ENCODE results near the gene KIAA1614. TPM values are rescaled to one million over a fixed set of nuclear protein-coding genes. Genes with fewer than 3 reads are reported as not detected.

KIAA1614 gene, protein sequence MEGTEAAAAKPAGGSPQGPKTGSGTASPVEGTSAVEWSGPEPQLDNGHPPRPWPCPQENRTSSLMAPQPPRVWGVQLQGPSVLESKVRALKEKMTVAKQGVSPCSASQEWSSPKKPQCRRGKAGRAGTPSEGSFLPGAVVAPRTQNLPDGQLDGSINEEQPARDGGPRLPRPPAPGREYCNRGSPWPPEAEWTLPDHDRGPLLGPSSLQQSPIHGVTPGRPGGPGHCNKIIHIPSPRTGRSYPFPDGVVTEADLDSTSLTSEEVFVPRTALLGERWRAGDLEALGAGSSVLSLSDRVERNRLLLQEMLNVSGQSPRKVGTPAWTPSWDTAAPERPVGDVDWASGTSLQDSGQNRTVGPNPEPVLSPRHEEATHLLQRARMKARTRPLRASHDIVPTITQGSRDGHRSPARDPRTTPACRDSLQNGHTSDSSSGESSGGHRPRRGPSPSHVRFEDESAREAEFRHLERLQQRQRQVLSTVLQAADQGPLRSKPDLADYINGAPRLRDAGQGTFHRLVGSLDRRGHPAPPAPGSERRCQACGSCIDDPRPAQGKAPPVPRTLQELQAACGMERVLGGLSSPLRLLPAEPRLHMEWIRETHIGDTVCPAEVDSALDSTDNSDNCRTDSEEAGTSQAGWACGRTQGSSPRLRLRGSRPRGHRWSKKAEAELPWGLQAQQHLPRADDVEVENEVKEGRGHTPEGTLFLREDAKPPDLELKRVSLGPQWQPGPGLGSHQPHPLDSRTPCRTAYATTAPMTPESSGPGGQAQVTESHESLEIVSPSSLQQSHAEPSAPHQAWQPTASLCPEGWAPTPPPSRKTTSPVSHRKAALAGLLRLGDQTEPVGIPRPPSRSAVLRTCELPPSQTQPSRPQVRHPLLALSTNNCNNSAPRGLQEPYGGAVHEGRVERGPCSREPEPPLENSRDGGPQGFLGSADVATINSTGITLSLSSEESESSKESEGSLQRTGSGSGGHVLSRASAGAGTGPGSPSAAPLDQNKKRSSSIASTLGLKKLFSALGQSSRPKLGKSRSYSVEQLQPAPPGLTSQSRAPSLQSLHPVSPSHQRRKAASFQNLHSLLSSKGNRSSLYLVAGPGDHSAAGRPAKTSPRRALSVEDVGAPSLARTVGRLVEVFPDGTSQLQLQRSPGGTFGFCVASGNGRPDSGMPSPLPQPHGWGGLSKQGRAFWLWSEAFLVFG
- 5.7 TPM for total RNA-seq

GRCh38 chr1:180912801-180913565, at the start of gene KIAA1614:
Gene KIAA1614, plus strand, starts transcription at chr1:180912897. Its CDS starts 347 bp downstream, at chr1:180913244.
- DNase-seq (ENCODE audit: low spot score in 2 of 2) = peak; percentile 64 to 71
- no peak for FAIRE-seq

DNA sequence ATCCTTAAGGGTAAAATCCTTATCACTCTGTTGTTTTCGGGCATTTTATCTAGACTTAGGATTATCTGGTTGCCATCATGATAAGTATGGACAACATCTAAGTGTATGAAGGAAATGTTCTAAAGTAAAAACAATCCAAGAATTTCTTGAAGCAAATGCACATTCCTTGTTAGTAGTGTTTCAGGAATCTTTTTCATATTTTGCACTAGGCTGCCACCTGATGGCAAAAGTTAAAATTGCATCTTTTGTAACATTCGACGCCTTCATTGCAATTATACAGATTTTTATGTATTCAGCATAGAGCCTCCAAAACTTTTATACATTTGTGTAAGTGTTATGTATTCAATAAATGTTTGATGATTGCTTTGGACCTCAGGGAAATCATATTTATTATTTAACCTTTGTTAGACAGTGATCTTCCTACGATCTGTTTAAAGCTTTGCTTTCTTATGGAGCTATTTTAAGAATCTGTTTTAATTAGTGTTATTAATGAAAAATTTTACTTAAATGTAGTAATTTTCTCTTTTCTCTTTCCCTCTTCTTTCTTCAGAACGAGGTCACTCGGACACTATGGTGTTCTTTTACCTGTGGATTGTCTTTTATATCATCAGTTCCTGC, 49.4 kb upstream of the KIAA1614 start:
- peak; percentile 13 to 24 for DNase-seq (ENCODE audit: low spot score in 2 of 2)

DNA sequence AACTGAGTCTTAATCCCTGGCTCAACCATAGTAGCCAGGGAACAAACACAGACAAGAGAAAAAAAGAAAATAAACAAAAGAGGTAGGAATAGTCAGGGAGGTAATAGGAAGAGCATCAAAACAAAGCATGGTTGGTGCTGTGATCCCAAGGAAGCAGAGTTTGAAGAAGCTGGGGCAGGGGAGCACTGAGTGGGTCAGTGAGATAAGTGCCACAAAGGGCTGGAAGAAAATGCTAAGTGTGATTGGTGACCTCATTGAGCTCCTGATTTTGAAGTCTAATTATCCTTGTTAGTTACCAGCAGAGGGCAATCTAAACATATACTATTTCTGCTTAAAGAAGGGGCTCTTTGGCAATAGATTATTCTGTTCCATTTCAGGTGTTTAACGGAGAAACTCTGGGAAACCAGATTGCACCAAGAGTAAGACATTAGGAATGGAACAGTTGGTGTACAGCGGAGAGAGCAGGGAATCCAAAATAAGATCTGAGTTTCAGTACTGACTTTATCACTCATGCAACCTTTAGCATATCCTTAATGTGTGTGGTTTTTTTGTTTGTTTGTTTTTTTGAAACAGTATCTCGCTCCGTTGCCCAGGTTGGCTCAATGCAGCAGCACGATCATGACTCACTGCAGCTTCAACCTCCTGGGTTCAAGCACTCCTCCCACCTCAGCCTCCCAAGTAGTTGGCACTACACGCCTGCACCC, 30.7 kb upstream of the KIAA1614 start:
- FAIRE-seq (peak; percentile 24), DNase-seq (ENCODE audit: low spot score in 2 of 2) (peak; percentile 46 to 48)

More for the DNA sequence above, 49.4 kb upstream of the KIAA1614 start:
- peak; percentile 93 for FAIRE-seq

DNA sequence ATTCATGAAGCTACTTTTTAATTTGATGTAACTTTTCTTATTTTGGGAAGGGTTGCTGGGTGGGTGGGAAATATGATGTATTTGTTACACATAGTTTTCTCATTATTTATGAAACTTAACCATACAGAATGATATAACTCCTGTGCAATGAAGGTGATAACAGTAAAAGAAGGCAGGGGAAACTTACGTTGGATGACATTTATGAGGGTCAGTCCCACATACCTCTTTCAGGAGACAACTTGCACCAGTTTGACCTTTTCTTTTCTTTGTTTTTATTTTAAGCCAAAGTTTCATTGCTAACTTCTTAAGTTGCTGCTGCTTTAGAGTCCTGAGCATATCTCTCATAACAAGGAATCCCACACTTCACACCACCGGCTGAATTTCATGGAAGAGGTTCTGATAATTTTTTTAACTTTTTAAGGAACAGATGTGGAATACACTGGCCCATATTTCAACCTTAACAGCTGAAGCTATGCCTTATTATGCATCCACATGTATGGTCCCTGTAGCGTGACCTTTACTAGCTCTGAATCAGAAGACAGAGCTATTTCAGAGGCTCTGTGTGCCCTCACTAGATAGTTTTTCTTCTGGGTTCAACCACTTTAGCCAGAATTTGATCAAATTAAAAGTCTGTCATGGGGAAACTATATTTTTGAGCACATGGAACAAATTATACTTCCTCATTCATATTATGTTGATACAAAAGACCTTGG, 28.0 kb upstream of the KIAA1614 start:
- no peak for FAIRE-seq
- no peak for DNase-seq (ENCODE audit: low spot score in 2 of 2)

- DNase-seq (ENCODE audit: low spot score in 2 of 2) (no peak), FAIRE-seq (no peak)
Observed at GRCh38 chr1:180886338-180886737, 26.4 kb upstream of the KIAA1614 start.

DNA sequence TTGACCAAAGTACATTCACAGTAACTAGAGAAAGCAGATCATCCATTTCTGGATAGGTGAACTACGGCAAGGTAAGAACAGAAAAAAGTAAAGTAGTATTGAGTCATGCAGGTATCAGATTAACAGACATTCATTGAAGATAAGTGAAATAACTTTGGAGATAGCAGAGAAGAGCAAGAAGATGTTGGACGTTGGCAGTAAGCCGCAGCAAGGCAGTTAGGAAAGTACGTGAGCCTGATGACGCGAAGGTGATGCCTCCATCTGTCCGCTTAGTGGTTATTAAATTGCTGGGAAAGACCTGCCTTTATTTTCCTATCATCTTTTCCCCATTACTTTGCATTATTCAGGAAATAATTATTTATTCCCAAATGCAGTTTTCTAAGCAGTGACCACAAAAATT, 24.9 kb upstream of the KIAA1614 start:
- DNase-seq (ENCODE audit: low spot score in 2 of 2) (no peak), FAIRE-seq (no peak)

GRCh38 chr1:180888870-180889269, 23.8 kb upstream of the KIAA1614 start:
- DNase-seq (ENCODE audit: low spot score in 2 of 2) (no peak), FAIRE-seq (no peak)

DNA sequence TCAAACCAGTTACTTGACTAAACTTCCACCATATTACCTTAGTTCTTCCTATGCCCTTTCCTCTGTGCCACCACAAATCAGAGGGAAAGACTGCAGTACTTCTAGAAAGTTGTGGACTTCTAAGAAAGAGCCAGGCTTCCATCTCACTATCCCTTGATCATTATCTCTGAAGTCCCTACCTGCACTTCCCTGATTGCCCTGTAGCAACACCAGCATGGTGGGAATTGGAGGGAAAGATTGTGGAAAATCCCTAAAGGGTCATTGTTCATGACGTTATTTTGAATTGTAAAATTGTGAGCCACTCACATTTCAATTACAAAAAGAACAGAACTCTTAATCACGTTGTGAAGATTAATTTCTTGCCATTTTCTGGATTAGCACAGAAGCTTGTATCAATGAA, 23.4 kb upstream of the KIAA1614 start:
- DNase-seq (ENCODE audit: low spot score in 2 of 2) (no peak), FAIRE-seq (no peak)

DNA sequence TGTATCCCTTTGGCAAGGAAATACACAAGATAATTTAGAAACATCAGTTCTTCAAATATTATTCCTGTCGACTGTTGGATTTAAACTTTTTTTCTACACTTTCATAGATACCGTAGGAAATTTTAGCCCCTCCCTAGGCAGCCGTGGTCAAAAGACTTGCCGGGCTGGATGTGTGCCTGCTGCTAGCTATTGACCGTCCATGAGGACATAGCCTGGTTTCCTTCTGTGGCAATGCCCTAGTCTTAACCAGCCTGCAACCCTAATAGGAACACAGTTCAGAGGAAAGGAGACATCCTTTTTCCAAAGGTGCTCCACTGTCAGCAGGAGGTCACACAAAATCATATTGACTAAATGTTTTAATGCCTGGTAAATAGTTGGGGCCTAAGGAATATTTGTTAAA, 20.4 kb upstream of the KIAA1614 start:
- no peak for FAIRE-seq
- no peak for DNase-seq (ENCODE audit: low spot score in 2 of 2)

- FAIRE-seq (no peak), DNase-seq (ENCODE audit: low spot score in 2 of 2) (no peak)
Observed at GRCh38 chr1:180892675-180893074, 20.0 kb upstream of the KIAA1614 start.

DNA sequence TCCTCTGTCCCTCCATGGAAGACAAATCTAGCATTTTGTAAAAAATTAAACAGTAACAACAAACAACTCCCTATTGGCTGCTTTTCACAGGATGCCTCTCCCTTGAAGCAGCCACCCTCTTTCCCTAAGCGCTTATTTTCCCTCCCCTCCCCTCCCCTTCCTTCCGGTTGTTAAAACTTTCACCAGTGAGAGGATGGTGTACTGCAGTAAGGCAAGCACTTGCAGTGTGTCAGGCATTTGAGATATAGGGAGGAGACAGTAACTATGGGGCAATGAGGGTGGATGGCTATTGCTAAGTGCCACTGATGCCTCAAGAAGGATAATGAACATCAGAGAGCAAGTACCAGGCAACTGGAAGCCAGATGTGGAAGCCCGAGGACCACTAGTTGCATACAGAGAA, 19.1 kb upstream of the KIAA1614 start:
- FAIRE-seq = no peak
- DNase-seq (ENCODE audit: low spot score in 2 of 2) = no peak

DNA sequence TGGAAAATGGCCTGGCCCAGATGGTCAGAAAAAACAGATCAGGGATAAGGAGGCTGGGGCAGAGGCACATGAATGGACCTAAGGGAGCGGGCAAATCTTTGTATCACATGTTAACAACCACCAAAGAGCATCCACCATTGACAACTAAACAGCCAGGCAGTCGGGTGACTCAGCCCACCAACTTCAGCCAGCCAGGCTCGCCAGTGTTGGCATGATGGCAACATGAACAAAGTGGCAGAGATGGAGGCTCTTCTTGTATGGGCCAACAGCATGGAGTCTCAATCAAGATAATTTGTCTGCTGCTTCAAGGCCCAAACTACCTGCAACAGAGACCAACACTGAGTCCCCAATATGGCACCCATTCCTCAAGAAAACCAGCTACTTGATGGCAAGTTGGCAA, 16.5 kb upstream of the KIAA1614 start:
- FAIRE-seq = no peak

GRCh38 chr1:180898441-180899219, 14.1 kb upstream of the KIAA1614 start:
- DNase-seq (ENCODE audit: low spot score in 2 of 2) (no peak), FAIRE-seq (no peak)

More for the DNA sequence above, 16.5 kb upstream of the KIAA1614 start:
- no peak for DNase-seq (ENCODE audit: low spot score in 2 of 2)

DNA sequence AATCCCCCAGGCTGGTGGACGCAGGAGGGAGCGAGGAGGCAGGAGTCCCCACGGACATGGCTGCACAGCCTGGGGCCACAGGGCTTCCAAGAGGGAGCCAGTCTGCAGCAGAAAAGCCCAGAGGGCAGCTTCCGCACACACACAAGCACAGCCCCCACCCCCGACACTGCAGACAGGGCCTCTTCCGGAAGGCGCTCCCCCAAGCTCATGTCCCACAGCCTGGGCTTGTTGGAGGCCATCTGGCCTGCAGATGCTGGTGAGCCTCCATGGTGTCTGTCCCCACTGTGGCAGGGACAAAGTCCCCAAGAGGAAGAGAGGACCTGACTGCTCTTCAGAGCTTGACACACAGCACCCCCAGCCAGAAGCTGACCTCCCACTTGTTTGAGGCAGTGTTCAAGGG, 13.4 kb upstream of the KIAA1614 start:
- no peak for FAIRE-seq
- DNase-seq (ENCODE audit: low spot score in 2 of 2) = no peak

GRCh38 chr1:180901076-180901990, 11.4 kb upstream of the KIAA1614 start:
- FAIRE-seq = no peak
- DNase-seq (ENCODE audit: low spot score in 2 of 2) = no peak

GRCh38 chr1:180902541-180902940, 10.2 kb upstream of the KIAA1614 start:
- DNase-seq (ENCODE audit: low spot score in 2 of 2) (no peak), FAIRE-seq (no peak)

DNA sequence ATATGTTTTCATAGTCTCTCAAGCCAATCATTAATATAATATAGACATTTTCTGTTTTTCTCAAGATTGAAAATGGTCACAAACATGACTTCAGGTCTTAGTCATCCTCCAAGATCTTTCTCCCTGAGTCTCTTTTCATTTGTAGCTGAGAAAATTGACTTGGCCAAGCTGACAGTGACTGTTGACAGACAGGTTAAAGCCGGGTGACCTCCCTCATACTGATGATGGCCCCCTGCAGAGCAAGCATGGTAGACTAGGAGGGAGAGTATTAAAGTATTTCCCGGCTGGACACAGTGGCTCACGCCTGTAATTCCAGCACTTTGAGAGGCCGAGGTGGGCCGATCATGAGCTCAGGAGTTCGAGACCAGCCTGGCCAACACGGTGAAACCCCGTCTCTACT, 6.8 kb upstream of the KIAA1614 start:
- FAIRE-seq = no peak
- no peak for DNase-seq (ENCODE audit: low spot score in 2 of 2)
